HG03175 (cell line): ENCODE data around the gene LIMS1.

ENCODE experiments used
- ATAC-seq: cut with Tn5 transposase; IDR thresholded peaks from one replicate; pipeline ENCODE4 v1.9.1; 2021; ENCODE audit warnings: mild to moderate bottlenecking, moderate library complexity; ENCODE audit not compliant: unreplicated experiment

LIMS1 gene

DNA sequence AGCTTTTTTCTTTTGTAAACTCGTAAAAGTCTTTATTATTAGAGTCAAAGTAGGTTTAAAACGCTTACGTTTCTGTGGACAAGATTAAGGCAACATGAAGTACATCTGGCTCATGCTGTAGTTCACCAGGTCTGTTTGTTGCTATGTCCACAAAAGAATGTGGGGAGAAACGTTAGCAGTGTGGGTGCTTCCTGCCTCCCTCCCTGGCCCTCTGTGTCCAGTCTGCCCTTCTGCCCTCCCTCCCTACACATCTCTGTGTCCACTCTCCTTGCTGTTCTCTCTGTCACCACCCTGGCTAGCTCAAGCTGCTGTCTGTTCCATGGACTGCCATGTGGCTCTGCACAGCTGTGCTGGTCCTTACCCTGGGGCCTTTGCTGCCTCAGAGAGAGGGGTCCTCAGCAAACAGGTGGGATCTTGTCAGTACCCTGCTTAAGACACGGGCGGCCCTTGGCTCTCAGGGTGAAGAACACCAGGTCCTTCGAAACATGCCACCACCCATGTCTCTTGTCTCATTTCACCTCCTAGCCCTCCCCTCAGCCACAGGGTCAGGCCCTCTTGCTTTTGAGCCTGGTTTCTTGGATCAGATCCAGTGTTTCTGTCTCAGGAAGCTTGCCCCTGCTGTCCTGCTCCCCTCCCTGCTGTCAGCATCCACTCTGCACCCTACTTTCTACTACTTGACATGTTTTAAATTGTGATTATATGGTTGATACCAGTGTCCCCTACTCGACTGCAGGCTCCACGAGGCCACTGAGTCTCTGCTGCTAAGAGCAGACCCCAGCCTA lies 79.2 kb downstream of the LIMS1 start:
- ATAC-seq = no peak

DNA sequence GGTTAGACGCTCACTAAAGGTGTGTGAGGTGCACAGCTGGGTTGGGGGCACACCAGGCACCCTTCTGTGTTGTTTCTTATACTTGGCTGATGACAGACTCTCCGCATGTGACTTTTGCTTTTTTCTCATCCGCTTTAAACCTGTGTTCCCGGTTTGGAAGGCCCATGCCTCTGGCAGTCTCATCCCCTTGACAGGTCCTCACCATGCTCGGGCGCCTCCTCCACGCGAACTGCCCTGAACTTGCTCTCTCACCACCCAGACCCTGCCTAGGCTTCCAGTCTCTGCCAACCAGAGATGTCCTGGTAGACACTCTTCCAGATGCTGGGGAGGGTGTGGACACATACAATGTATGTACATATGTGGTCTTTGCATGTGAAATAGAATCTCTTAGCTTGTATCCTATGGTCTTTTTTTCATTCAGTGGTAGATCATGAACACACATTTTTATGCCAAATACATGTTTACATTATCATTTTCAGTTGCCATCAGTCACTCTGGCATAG lies 79.8 kb downstream of the LIMS1 start:
- no peak for ATAC-seq

DNA sequence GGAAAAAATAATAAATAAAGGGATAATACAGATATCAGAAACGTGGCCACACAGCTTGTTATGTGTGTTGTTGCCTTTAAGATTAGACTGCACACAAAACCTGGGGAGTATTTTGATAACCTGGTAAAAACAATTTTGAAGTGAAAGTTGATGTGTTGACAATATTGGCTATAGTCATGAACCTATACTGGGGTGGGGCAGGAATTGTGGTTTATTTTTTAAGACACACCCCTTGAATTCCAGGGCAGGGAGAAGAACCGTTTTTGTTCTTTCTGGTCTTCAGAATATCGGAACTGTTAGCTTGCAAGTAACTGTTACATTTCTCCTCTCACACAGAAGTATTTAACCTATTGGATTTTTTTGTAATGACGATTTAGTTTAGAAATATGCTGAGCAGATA lies 80.4 kb downstream of the LIMS1 start:
- ATAC-seq = no peak

DNA sequence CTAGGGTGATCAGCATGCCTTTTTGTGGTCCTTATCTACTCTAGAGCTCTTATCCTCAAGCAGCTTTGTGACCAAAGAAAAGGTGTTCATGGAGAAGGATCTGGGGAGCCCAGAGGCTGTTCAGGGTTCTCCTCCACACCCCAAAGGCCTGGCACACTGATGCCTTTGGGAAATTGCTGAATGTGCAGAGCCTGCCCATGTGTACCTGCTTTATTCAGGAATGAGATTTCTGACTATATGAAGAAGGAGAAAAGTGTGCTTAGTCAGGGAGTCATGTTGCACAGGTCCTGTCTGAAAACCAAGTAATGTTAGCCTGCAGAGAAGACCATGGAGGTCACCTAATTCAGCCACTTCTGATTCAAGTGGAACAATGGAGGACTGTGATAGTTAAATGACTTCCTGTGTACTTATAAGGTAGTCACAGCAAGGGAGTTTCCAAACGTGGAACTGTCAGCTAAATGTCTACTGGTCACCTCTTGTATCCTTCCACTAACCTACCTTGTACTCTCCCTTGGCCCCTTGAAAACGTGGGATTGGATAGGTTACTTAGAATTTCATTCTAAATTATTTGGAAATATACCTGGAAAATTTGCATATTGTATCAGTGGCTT lies 81.3 kb downstream of the LIMS1 start:
- no peak for ATAC-seq

DNA sequence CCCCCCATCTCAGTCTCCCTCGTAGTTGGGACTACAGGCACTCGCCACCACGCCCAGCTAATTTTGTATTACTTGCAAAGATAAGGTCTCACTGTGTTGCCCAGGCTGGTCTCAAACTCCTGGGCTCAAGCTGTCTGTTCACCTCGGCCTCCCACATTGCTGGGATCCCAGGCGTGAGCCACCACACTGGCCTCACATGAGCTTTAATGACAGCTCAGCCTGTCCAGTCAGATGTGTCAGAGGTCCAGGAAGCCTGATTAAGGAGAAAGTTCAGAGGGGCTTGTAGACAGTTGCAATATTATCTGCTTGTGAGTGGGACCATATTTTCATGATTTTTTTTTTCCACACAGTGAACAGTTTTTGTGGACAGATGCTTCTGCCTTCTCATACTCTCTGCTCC lies 82.0 kb downstream of the LIMS1 start:
- ATAC-seq = no peak

DNA sequence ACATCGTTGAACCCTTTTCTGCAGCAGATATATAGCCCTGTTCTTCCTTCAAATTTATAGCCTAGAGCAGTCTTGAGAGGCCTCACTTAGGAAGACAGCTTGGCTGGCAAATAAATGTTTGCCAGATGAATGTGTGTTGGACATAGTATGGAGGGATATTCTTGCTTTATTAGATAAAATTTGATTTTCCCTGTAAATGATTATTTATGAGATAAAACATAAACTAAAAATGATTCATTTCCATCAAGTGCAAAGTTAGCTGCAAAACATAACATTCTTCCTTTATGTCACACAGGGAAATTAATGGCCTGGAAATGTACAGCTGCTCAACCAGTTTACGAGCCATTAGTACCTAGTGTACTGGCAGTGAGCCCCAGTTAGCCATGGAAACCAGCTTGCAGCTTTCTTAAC lies 82.5 kb downstream of the LIMS1 start:
- no peak for ATAC-seq

DNA sequence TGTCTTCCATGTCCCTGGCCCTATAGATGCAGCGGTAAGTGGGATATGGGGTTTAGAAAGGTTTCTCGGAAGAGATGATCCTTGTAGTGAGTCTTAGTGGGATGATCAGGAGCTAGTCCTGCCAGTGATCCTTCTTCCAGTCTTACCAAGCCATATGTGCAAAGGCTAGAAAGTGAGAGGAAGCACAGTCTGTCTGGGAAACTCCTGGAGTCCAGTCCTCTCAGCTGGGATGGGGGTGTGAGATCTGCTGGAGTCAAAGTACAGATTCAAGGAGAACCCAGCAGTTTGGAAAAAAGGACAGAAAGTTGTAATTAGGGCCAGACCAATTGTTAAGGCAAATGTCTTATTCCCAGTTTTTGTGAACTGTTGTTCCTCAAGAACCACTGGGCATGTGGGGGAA lies 83.3 kb downstream of the LIMS1 start:
- ATAC-seq = no peak

DNA sequence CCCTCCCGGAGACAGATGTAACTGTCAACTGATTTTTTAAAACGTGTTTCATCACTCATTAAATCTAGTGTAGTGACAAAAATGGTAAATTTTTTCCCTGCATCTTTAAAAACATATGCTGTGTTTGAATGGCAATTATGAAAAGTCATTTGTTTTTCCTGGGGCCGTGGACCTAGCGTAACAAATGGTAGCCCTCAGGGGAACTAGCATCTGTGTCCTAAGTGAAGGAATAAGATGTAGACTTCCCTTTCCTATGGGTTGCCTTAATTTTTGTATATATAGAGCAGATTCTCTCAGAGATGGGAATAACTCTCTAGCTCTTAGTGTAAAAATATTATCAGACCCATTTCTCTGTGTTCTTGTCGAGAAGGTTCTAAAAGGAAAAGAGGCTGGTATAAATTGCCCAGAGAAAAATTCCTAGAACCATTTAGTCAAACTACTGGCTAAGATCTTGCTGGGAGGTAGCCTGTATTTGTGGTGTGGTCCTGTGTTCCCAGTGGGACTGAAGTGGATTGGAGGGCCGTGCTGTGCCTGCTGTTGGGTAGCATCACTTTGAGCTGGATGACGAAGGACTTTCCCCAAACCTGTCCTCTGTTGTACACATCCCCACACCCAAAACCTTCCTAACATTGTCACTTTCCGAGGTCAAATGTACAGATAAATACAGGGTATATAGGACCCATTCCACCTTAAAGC lies 85.8 kb downstream of the LIMS1 start:
- ATAC-seq = no peak

DNA sequence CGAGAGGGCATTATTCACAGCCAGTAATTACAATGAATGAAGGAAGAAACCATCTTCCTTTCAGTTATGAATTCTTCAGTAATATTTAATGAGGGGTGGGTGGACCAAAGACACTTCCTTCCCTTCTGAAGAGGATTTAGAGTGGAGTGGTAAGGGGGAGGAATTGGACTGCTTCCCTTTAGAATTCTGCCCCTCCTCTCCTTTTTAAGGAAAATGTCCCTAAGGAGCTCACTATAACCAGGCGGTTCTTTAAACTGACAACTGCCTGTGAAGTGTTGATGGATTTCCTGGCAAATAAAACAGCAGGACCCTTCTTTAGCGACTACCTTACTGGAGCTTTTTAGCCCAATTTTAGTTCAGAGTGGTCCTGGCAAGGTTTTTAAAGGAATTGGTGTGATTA lies 86.4 kb downstream of the LIMS1 start:
- ATAC-seq = no peak

DNA sequence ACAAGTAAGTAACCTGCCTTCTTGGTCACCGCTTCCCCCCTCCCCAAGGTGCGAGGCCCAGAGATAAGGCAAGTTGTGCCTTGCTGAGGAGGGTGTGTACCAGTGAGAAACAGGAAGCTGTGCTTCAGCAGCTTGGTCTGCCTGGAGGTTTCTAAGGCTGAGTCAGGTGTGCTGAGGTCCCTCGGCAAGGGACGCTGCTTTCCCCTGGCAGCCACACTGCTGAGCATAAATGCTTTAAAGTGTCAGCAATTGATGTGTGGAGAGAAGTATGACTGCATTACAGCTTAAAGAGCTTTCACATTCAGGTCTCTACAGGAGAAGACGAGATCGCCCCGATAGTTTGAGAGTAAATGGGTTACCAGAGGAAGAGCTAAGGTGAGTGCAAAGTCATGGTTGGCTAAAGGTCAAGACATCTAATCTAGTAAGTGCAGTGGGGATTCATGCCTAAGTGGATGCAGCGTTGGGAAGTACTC lies 86.9 kb downstream of the LIMS1 start:
- ATAC-seq = peak; percentile 100

DNA sequence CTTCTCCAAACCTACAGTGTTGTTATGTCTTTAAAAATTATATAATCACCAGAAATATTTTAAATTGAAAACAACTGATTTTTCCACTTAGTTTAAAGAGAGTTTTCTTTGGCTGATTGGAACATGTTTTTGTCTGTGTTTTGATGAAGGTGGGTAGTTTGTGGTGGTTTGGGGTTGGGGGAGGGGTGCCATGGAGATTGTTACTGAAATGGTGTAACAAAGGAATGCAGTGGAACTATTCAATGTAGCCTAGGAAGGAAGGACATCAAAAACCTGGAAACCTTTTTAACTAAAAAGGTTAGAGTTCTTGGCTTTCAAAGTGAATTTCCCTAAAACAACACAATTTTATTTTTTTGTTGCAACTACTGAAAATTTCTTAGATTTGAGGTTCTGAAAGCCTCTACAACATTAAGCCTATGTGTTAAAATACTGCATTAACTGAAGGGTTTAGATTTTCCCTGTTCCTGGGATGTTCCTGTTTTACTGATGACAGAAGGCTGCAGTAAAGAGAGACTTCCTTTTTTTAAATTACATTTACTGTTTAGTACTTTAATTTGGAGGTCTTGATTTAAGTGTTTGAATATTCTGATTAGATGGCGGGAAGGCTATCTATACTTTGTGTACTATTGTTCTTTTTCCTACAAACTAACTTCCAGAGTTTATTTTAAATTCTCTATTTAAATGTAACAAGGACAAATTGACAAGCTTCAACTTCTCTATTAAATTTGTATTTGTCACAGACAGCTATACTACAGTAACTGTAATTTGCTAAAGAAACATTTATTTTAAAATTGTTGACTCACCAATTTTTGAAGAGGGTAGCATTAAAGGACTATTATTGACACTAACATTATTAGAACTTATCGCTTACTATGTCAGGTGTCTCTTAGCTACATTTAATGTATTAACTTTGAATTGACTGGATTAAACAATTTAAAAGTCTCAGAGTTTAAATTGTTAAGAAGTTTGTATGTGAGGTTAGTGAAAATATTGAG lies 87.7 kb downstream of the LIMS1 start:
- no peak for ATAC-seq

DNA sequence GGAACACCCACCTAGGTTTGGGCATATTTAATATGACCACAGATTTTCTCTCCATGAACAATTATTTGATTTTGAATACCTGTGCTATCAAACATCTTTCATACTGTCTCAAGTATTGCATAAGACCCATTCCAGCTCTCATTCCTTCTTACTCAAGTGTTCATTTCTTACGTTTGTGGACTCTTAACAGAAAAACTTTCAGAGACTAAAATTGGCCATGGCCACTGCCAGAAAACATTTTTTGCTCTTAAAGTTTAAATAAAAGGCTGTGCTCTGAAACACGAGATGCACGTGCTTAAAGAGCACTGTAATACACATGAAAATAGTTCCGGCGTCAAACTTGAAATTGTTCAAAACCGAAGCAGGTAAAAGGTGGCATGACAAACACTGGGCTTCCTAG lies 89.3 kb downstream of the LIMS1 start:
- no peak for ATAC-seq

DNA sequence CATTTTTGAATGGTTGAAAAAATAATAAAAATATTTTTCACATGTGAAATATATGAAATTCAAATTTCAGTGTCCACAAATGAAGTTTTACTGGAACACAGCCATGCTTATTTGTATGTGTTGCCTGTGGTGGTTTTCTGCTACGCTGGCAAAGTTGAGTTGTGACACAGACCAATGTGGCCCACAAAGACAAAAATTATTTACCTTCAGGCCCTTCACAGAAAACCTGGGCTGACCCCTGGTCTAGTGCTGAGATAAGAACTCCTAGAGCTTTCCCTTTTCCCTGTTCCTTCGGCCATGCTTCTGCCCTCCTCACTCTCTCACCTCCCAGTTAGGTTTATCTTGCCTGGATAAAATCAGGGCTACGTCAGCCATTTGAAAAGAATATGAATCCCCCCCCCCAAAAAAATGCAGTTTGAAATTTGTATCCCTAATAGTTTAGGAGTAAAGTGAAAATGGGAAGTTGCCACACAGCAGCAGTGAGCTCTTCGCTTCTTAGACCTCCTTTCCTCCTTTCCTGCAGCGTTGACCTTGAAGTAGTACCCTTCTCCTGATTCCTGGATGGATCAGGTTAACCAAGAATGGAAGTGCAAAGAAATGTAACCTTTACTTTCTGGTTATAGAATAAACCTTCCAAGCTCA lies 91.0 kb downstream of the LIMS1 start:
- no peak for ATAC-seq

DNA sequence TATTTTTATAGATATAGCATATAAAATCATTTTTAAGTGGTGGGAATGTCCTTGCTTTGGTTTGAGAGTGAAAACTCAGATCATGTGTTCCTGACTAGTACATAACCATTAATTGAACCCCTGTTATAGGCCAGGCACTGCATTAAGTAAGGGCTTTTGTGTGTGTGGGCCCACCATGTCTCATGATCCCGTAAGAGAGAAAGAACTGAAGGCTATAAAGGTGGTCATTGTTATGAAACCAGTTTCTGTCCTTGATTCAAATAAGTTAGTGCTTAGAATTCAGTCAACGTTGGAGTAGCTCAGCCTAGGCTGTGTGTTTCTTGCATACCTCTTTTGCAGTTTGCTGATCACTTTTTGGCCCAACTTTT lies 91.5 kb downstream of the LIMS1 start:
- ATAC-seq = no peak

DNA sequence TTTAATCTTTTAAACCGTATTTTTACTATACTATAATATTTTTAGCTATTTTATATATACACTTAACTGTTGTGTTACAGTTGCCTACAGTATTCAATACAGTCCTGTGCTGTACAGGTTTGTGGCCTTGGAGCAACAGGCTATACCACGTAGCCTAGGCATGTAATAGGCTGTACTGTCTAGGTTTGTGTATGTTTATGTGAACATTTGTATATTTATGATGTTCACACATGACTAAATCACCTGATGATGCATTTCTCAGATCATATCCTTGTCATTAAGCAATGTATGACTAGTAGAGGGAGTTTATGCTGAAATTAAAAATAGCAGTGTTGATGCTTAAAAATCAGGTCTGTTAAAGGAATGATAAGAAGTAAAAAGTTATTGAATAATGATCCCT lies 92.7 kb downstream of the LIMS1 start:
- ATAC-seq = no peak

DNA sequence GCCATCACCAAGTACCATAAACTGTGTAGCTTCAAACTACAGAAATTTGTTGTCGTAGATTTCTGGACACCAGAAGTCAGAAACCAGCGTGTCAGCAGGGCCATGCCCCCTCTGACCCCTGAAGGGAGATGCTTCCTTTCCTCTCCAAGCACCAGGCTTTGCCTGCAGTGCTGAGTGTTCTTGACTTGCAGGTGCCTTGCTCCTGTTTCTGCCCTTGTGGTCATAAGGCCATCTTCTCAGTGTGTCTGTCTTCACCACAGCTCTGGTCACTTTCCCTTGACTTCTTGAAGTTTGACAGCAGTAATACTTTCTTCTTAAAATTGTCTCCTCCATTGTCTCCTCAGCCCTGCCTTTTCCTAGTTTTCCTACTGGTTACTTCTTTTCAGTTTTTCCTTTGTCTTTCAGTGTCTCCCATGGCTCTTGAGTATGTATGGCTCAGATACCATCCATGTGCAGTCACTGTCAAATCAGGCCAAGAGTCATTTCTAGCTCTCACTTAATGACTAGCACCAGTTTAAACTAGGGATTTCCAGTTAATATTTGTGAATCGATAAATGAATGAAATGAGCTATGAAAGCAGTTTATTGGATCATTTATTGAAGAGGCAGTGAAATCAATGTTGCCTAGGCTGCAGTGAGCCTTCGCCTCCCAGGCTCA lies 93.8 kb downstream of the LIMS1 start:
- no peak for ATAC-seq

DNA sequence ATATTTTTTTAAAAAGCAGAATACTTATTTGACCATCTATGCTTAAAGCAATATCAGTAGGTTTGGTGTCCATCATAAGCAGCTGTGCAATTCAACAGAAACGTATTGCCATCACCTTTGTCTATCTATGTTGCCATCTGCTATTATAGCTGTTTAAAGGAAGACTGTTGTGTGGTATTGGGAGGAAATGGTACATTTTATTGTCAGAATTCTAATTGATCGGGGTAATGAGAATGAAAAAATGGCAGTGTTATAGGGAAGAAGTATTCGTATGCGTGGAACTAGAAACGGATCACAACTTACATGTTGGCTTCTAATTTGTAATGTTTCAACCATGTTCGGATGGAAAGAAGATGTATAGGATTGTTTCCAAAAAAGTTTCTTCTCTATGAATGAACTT lies 94.7 kb downstream of the LIMS1 start:
- ATAC-seq = no peak

DNA sequence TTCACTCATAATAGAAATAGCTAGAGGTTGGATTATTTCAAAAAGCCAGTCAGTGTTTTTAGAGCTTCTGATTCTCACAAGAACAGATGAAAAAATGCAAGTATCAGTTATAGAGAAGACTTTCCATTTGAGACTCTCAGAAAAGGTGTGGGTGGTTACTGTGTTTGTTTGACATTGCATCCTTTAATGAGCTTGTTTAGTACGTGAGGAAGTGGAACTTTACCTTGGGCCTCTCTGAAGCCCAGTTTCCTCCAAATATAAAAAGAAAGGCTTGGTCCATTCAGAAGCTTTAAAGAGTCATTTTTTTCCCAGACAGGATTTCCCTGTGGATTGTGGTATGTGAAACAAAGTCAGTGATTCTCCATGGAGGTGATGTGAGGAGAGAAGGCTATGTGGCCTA lies 95.1 kb downstream of the LIMS1 start:
- peak; percentile 78 for ATAC-seq

DNA sequence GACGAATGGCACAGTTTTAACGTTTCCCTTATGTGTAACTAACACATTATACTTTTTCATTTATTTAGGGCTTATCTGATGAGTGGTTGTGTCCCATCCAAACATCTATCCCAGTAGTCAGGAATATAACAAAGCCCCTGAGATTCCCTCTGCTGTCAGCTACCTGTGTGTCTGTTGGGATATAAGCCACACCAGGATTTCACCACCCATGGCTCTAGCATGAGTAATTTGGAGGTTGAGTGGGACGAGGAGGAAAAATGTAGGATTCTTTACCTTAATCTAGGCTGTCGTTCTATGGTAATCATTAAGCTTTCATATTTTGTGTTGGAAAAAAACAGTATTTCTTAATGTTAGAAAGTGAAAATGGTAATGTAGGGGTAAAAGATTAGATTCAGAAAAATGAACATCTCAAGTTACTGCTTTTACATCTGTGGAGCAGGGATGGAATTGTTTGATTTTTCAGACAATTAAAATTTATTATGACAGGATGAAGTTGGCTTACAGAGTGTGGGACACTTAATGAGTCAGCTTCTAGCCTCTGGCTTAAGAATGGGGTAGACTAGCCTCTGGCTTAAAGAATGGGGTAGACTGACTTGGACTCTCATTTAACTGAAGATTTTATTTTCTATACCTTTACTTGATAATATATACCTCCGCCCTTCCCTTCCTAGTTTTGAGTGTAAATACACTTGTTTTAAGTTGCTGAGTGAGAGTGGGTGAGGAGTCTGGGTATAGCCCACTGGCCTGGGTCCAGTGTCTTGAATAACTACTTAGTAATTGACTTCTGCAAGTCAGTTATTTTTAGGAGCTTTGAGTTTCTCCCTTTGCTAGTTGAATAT lies 96.5 kb downstream of the LIMS1 start:
- no peak for ATAC-seq
